ENCODE results near the gene ZNF746.

DNA sequence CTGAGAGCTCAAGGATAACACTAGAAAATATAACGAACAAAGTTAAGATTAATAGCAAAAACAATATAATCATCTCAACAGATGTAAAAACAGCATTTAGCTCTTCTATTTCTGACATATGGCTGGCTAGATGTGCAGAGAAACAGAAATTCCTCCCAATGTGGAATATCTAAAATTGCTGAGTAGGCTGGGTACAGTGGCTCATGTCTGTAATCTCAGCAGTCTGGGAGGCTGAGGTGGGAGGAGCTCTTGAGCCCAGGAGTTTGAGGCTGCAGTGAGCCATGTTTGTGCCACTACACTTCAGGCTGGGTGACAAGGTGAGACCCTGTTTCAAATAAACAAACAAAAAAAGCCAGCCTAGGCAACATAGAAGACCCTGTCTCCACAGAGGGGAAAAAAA is 18.0 kb downstream of the ZNF746 start:
- TF ChIP-seq, protein P1, sequence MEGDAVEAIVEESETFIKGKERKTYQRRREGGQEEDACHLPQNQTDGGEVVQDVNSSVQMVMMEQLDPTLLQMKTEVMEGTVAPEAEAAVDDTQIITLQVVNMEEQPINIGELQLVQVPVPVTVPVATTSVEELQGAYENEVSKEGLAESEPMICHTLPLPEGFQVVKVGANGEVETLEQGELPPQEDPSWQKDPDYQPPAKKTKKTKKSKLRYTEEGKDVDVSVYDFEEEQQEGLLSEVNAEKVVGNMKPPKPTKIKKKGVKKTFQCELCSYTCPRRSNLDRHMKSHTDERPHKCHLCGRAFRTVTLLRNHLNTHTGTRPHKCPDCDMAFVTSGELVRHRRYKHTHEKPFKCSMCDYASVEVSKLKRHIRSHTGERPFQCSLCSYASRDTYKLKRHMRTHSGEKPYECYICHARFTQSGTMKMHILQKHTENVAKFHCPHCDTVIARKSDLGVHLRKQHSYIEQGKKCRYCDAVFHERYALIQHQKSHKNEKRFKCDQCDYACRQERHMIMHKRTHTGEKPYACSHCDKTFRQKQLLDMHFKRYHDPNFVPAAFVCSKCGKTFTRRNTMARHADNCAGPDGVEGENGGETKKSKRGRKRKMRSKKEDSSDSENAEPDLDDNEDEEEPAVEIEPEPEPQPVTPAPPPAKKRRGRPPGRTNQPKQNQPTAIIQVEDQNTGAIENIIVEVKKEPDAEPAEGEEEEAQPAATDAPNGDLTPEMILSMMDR (IDR thresholded peaks at IDR 0.05) = no peak
- no peak for TF ChIP-seq POLR2A (IDR thresholded peaks at IDR 0.05)
